Liver (tissue), 3 donors: ENCODE results near the gene SLC2A10.

ENCODE experiments used
- CTCF ChIP-seq: fragments of 150-350 bp; IDR thresholded peaks from 2 replicates; pipeline ENCODE4 v1.5.1; 2017; ENCODE audit warnings: improper control_type of control experiment, low read depth, low read length; ENCODE audit not compliant: missing input control
- EGR1 ChIP-seq, 2 donors: IDR thresholded peaks; 2 replicates each; pipeline ENCODE4 v1.6.1; 2016 to 2018; ENCODE audit warnings: antibody characterized with exemption in 2 of 2, low read depth in 2 of 2
- FOXA1 ChIP-seq: IDR thresholded peaks from 2 replicates; pipeline ENCODE4 v1.6.1; 2016; ENCODE audit warnings: antibody characterized with exemption
- GABPA ChIP-seq, 2 donors: IDR thresholded peaks in 1 of 2; conservative IDR thresholded peaks in 1 of 2; 2 replicates each; pipeline ENCODE4 v1.6.1; 2016; ENCODE audit warnings: antibody characterized with exemption in 2 of 2, mild to moderate bottlenecking in 1 of 2, moderate library complexity in 1 of 2
- JUND ChIP-seq, 2 donors: IDR thresholded peaks; 2 replicates each; pipeline ENCODE4 v1.6.1; 2016; ENCODE audit warnings: antibody characterized with exemption in 2 of 2
- RAD21 ChIP-seq, 2 donors: IDR thresholded peaks; 2 replicates each; pipeline ENCODE4 v1.6.1; 2016; ENCODE audit warnings: antibody characterized with exemption in 2 of 2, mild to moderate bottlenecking in 2 of 2
- REST ChIP-seq: IDR thresholded peaks from 2 replicates; pipeline ENCODE4 v1.6.1; 2016; ENCODE audit warnings: antibody characterized with exemption, mild to moderate bottlenecking
- SP1 ChIP-seq: IDR thresholded peaks from 2 replicates; pipeline ENCODE4 v1.6.1; 2018; ENCODE audit warnings: antibody characterized with exemption, mild to moderate bottlenecking
- TAF1 ChIP-seq: conservative IDR thresholded peaks from 2 replicates; pipeline ENCODE4 v1.6.1; 2016; ENCODE audit warnings: antibody characterized with exemption, mild to moderate bottlenecking
- YY1 ChIP-seq: IDR thresholded peaks from 2 replicates; pipeline ENCODE4 v1.6.1; 2016; ENCODE audit warnings: antibody characterized with exemption, mild to moderate bottlenecking
- ZBTB33 ChIP-seq: IDR thresholded peaks from 2 replicates; pipeline ENCODE4 v1.6.1; 2016; ENCODE audit warnings: antibody characterized with exemption
- donor health status: healthy.
- donor health status: healthy.

GRCh38 chr20:46701986-46702385 is 7.5 kb upstream of the SLC2A10 start:
- TF ChIP-seq CTCF (no peak), TAF1 (no peak), FOXA1 (no peak), REST (no peak), SP1 (no peak), ZBTB33 (no peak), GABPA (IDR thresholded peaks at IDR 0.05 in 1 of 2, conservative IDR thresholded peaks at IDR 0.05 in 1 of 2) (no peak), RAD21 (IDR thresholded peaks at IDR 0.05) (no peak), YY1 (no peak), JUND (IDR thresholded peaks at IDR 0.05) (no peak), EGR1 (IDR thresholded peaks at IDR 0.05; ENCODE audit: low read depth in 2 of 2) (no peak)
